Measurements from ENCODE around the gene SPCS1.

Gene SPCS1

GRCh38 chr3:52730681-52731080, 24.8 kb downstream of the SPCS1 start:
- peak; percentile 10 for DNase-seq (ENCODE audit: low read depth)

- no peak for DNase-seq (ENCODE audit: low read depth)
These were observed 25.7 kb downstream of the SPCS1 start for GRCh38 chr3:52731590-52731989.

- no peak for DNase-seq (ENCODE audit: low read depth)
These were observed 27.5 kb downstream of the SPCS1 start for GRCh38 chr3:52733256-52733891.

GRCh38 chr3:52739730-52740129, 33.8 kb downstream of the SPCS1 start:
- no peak for DNase-seq (ENCODE audit: low read depth)

- DNase-seq (ENCODE audit: low read depth): peak; percentile 18
These were observed 36.6 kb downstream of the SPCS1 start for GRCh38 chr3:52742418-52743041.

GRCh38 chr3:52743152-52743551, 37.2 kb downstream of the SPCS1 start:
- no peak for DNase-seq (ENCODE audit: low read depth)

- DNase-seq (ENCODE audit: low read depth): no peak
These were observed 37.8 kb downstream of the SPCS1 start for GRCh38 chr3:52743721-52744120.

GRCh38 chr3:52752045-52752660, 46.2 kb downstream of the SPCS1 start:
- DNase-seq (ENCODE audit: low read depth): peak; percentile 31

GRCh38 chr3:52754373-52754772, 48.5 kb downstream of the SPCS1 start:
- DNase-seq (ENCODE audit: low read depth): no peak

- no peak for DNase-seq (ENCODE audit: low read depth)
These were observed 50.2 kb downstream of the SPCS1 start for GRCh38 chr3:52756141-52756540.
